BJ (cell line): ENCODE measurements around the gene RAB22A. TPM values are rescaled to one million over a fixed set of nuclear protein-coding genes. Genes with fewer than 3 reads are reported as not detected.

Source experiments
- CTCF ChIA-PET: fragments of 350-600 bp; formaldehyde crosslinking; extraction: SDS; loops from one replicate; lab custom pipeline; 2021; ENCODE audit warnings: antibody characterized with exemption, inconsistent platforms; lab: Yijun Ruan, JAX
- POLR2A ChIA-PET: fragments of 300-600 bp; sonication (Branson Sonifier 250); formaldehyde crosslinking; extraction: SDS; loops from one replicate; lab custom pipeline; 2021; ENCODE audit warnings: antibody characterized with exemption; lab: Charles Lee
- DNase-seq: peaks from one replicate; pipeline ENCODE4 v3.0.0-alpha.2; 2011; ENCODE audit warnings: low read depth
- H3K27me3 ChIP-seq: 2 replicates; pipeline ENCODE4 v1.6.0; 2011; ENCODE audit warnings: low read length; ENCODE audit not compliant: control insufficient read depth, insufficient read depth
- H3K36me3 ChIP-seq: 2 replicates; pipeline ENCODE4 v1.5.1; 2011; ENCODE audit warnings: low read length; ENCODE audit not compliant: control insufficient read depth, insufficient read depth
- H3K4me3 ChIP-seq: 2 replicates; pipeline ENCODE4 v1.5.1; 2011; ENCODE audit warnings: low read depth, mild to moderate bottlenecking, control low read depth, low read length
- CTCF ChIP-seq: IDR thresholded peaks from 2 replicates; pipeline ENCODE4 v1.5.1; 2011; ENCODE audit warnings: low read depth, mild to moderate bottlenecking, control low read depth, inconsistent platforms, low read length, moderate library complexity; ENCODE audit not compliant: insufficient read depth
- polyA plus RNA-seq: library from polyadenylated mRNA; depleted of rRNA; stranded (reverse); fragments of >200 nt; gene quantifications from 2 replicates; pipeline ENCODE4 v1.2.3, GENCODE V29; 2011

RAB22A gene
- polyA plus RNA-seq, 1 experiment, result 7.8 TPM

- ChIA-PET CTCF (interaction anchor here (0.7 to 1.0 kb wide), 2 partner anchors 10 to 11 kb away, joined by 3 to 5 read pairs; no protein-coding TSS in a partner anchor), POLR2A (no interaction called here)
- Histone ChIP-seq H3K27me3 (no peaks in the 10 kb centered on the region), H3K4me3 (no peak overlapping the region), H3K36me3 (no peaks in the 10 kb centered on the region)
- no peak for DNase-seq
- TF ChIP-seq CTCF, result no peak
These were observed 21.2 kb downstream of the RAB22A start for GRCh38 chr20:58330687-58331086.

GRCh38 chr20:58331961-58332551, 22.5 kb downstream of the RAB22A start:
- POLR2A ChIA-PET, result no interaction called here

GRCh38 chr20:58339741-58340140, 30.2 kb downstream of the RAB22A start:
- POLR2A ChIA-PET, result no interaction called here
- CTCF ChIA-PET, result interaction anchor here (0.6 kb wide), 1 partner anchor 415 kb away, joined by 4 read pairs; no protein-coding TSS in a partner anchor
- Histone ChIP-seq H3K36me3 (no peaks in the 10 kb centered on the region; the same call in none of the 2 replicates), H3K27me3 (no peaks in the 10 kb centered on the region), H3K4me3 (no peak overlapping the region)
- DNase-seq, result no peak
- no peak for TF ChIP-seq CTCF

More at GRCh38 chr20:58331961-58332551, 22.5 kb downstream of the RAB22A start:
- Histone ChIP-seq H3K27me3 (no peaks in the 10 kb centered on the region), H3K36me3 (no peaks in the 10 kb centered on the region; the same call in none of the 2 replicates), H3K4me3 (no peak overlapping the region)
- TF ChIP-seq CTCF, result no peak
- no peak for DNase-seq
- CTCF ChIA-PET, result interaction anchor here (0.7 kb wide), 1 partner anchor 25 kb away, joined by 3 read pairs; no protein-coding TSS in a partner anchor

GRCh38 chr20:58340151-58340550, 30.6 kb downstream of the RAB22A start:
- no peak overlapping the region for H3K4me3 ChIP-seq
- no peak for TF ChIP-seq CTCF
- POLR2A ChIA-PET, result no interaction called here
- H3K27me3 ChIP-seq, result no peaks in the 10 kb centered on the region
- CTCF ChIA-PET, result interaction anchor here (0.6 kb wide), 1 partner anchor 415 kb away, joined by 4 read pairs; no protein-coding TSS in a partner anchor
- no peak for DNase-seq
- H3K36me3 ChIP-seq, result no peaks in the 10 kb centered on the region; the same call in none of the 2 replicates

- H3K27me3 ChIP-seq, result no peaks in the 10 kb centered on the region
- no peak for DNase-seq
- H3K36me3 ChIP-seq, result peaks cover 4% of the 10 kb centered on the region
- TF ChIP-seq CTCF, result no peak
- ChIA-PET CTCF (no interaction called here), POLR2A (no interaction called here)
- no peak overlapping the region for H3K4me3 ChIP-seq
These were observed 31.3 kb downstream of the RAB22A start for GRCh38 chr20:58340853-58341252.
